ENCODE data around the gene GRID2. TPM values are rescaled to one million over a fixed set of nuclear protein-coding genes. Genes with fewer than 3 reads are reported as not detected.

Gene GRID2
- total and polyA plus RNA-seq, 5 experiments from 2014 or later = not detected

DNA sequence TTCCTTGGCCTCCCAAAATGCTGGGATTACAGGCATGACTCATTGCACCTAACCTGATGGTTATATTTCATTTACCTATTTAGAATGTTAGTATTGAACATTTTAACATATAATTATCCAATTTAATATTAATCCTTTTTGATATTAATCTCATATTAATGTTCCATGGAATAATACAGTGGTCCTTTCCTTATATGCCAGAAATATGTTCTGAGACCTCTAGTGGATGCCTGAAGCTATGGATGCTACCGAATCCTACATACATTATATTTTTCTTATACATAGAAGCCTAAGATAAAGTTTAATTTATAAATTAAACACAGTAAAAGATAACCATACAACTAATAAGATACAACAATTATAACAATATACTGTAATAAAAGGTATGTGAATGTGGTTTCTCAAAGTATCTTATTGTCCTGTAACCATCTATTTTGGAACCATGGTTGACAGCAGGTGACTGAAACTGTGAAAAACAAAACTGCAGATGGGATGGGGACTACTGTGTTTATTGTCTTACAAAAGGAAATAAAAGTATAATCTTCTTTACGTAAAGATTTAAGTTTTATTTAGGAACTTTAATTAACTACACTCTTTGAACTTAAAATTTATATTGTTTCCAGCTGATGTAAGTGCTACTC lies 431.4 kb downstream of the GRID2 start:
- Mint-ChIP-seq H3K27ac (no peak overlapping the region), H3K27me3 (no peaks in the 10 kb centered on the region), H3K4me3 (no peak overlapping the region), H3K36me3 (no peaks in the 10 kb centered on the region), H3K9me3 (peaks cover 0 to 7% (median 0%) of the 10 kb centered on the region in 9 donors), H3K4me1 (no peaks in the 10 kb centered on the region)
- DNase-seq (no peak), ATAC-seq (no peak)
- POLR2A ChIA-PET = no interaction called here

DNA sequence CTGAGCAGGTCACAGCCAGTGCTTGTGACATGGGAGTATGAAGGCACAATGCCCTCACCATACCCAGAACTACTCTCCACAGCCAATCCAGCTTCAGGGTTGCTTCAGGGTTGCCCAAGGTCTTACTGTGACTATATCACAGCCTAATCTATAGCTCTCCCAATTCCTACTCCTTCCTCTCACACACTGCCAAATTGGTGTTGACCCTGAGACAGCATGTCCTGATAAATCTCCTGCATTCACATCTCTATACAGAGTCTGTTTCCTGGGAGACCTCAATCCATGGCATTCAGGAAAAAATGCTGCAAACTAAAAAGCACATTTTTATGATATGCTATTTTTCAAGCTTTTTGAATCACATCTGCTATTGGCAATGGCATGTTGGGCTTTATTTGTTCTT lies 456.7 kb downstream of the GRID2 start:
- H3K27me3 Mint-ChIP-seq = no peaks in the 10 kb centered on the region
- ATAC-seq (no peak), DNase-seq (no peak)
- H3K27ac Mint-ChIP-seq = no peak overlapping the region
- H3K4me3 Mint-ChIP-seq = no peak overlapping the region
- no peaks in the 10 kb centered on the region for H3K4me1 Mint-ChIP-seq
- POLR2A ChIA-PET = no interaction called here
- peaks cover 0 to 8% (median 4%) of the 10 kb centered on the region in 9 donors for H3K9me3 Mint-ChIP-seq
- peaks cover 0 to 5% (median 0%) of the 10 kb centered on the region in 3 donors for H3K36me3 Mint-ChIP-seq

DNA sequence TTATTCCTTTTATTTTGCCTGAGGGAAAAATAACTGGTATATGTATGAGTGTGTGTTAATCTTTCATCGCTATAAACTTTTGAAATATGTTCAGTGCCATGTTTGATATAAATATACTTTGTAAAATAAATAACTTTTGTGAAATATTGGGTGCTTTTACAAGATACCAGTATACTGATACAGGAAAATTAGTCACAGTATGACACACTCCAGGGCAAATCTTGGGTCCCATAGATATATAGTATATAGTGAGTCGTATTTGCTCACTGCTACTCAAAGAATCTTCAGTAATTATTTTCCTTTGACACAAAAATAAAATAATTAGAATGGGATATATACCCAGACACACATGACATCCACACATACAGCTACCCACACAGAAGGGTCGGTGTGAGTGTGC lies 472.3 kb downstream of the GRID2 start:
- POLR2A ChIA-PET = no interaction called here
- DNase-seq (no peak), ATAC-seq (no peak)
- H3K4me1 Mint-ChIP-seq = no peaks in the 10 kb centered on the region
- H3K9me3 Mint-ChIP-seq = peaks cover 0 to 16% (median 3%) of the 10 kb centered on the region in 9 donors
- no peaks in the 10 kb centered on the region for H3K27me3 Mint-ChIP-seq
- H3K36me3 Mint-ChIP-seq = no peaks in the 10 kb centered on the region
- no peak overlapping the region for H3K4me3 Mint-ChIP-seq
- H3K27ac Mint-ChIP-seq = no peak overlapping the region

DNA sequence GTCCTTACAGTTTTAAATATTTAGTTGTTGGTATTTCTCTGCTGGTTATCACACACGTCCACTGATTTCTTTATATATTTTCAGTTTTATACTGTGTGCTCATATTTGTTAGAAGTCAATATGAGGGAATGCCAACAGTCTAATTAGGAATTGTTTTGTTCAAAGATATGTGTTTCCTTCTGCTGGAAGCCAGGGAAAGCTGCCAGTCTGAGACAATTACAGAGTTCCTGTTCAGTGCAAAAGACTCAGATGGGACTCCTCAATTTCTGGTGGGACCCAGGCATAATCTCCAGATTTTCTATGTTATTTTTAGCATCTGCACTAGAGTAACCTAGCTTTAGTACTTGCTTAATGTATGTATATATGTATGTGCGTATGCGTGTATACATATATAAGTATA lies 486.0 kb downstream of the GRID2 start:
- Mint-ChIP-seq H3K4me1 (no peaks in the 10 kb centered on the region), H3K27me3 (no peaks in the 10 kb centered on the region), H3K27ac (no peak overlapping the region), H3K4me3 (no peak overlapping the region), H3K36me3 (no peaks in the 10 kb centered on the region), H3K9me3 (peaks cover 0 to 34% (median 0%) of the 10 kb centered on the region in 9 donors)
- DNase-seq (no peak), ATAC-seq (no peak)
- POLR2A ChIA-PET = no interaction called here

DNA sequence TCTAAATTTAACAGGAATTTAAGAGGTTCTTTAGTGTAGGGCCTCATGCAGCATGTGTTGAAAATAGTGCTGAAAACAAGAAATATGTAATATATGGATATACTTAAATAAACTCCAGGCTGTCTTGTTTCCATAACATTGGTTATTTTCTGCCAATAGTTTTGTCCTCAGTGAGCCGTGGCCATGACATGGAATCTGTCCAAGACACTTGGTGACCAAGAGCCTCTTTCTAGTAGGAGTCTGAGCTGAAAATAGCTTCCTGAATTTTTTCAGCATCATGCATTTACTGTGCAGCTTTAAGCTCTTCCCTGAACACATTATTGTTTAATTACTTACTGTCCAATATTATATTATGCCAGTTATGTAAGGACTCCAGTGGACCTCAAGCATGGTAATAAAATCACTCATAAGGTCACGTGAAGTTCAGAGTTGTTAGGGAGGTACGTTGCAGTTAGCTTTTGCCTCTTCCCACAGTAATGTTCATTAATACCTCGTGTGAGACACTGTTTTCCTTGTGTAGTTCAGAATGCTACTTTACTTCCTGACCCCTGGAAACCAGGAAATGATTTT lies 488.2 kb downstream of the GRID2 start:
- H3K4me1 Mint-ChIP-seq = no peaks in the 10 kb centered on the region
- DNase-seq (no peak), ATAC-seq (no peak)
- no peak overlapping the region for H3K4me3 Mint-ChIP-seq
- H3K9me3 Mint-ChIP-seq = peaks cover 0 to 45% (median 4%) of the 10 kb centered on the region in 9 donors
- no peaks in the 10 kb centered on the region for H3K36me3 Mint-ChIP-seq
- POLR2A ChIA-PET = no interaction called here
- H3K27me3 Mint-ChIP-seq = no peaks in the 10 kb centered on the region
- H3K27ac Mint-ChIP-seq = no peak overlapping the region

DNA sequence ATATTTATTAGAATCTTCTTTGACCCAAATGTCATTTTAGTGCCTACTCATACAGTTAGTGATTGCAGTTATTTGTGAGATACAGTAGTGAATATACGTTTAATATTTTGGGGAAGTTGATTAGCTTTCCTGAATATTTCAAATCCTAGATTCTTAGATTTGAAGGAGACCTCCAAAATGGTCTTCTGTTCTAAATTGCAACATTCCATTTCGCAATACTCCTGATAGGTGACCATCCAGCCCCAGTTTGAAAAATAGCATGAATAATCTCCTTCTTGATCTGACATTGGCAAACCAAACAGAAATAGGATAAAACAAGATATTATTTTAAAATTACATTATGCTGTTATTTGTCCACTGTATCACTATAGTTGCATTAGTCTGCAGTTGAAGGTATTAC lies 505.6 kb downstream of the GRID2 start:
- H3K4me1 Mint-ChIP-seq = no peaks in the 10 kb centered on the region
- H3K27me3 Mint-ChIP-seq = no peaks in the 10 kb centered on the region
- H3K36me3 Mint-ChIP-seq = no peaks in the 10 kb centered on the region
- ATAC-seq (no peak), DNase-seq (no peak)
- no peak overlapping the region for H3K27ac Mint-ChIP-seq
- POLR2A ChIA-PET = no interaction called here
- H3K9me3 Mint-ChIP-seq = peaks cover 0 to 4% (median 0%) of the 10 kb centered on the region in 9 donors
- no peak overlapping the region for H3K4me3 Mint-ChIP-seq

DNA sequence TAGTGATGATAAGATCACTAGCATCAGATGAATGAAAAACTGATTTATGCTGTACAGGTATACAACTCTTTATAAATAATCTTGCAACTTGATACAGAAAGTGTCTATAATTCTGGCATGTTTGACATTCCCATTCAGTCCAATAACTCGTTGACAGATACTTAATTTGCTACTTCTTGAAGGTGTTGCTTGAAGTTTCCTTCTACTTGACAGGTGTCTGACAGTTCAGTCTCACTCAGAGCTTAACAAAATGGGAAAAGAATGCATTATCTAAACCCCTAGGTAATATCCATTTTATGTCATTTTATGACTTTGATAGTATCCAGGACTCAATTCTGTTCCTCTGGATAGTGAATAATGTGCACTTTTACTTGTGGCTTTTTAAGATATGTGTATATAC lies 508.9 kb downstream of the GRID2 start:
- no peaks in the 10 kb centered on the region for H3K36me3 Mint-ChIP-seq
- no peaks in the 10 kb centered on the region for H3K27me3 Mint-ChIP-seq
- no peak overlapping the region for H3K4me3 Mint-ChIP-seq
- no peak overlapping the region for H3K27ac Mint-ChIP-seq
- H3K4me1 Mint-ChIP-seq = no peaks in the 10 kb centered on the region
- POLR2A ChIA-PET = no interaction called here
- no peak for DNase-seq
- no peak for ATAC-seq
- peaks cover 0 to 2% (median 0%) of the 10 kb centered on the region in 9 donors for H3K9me3 Mint-ChIP-seq

DNA sequence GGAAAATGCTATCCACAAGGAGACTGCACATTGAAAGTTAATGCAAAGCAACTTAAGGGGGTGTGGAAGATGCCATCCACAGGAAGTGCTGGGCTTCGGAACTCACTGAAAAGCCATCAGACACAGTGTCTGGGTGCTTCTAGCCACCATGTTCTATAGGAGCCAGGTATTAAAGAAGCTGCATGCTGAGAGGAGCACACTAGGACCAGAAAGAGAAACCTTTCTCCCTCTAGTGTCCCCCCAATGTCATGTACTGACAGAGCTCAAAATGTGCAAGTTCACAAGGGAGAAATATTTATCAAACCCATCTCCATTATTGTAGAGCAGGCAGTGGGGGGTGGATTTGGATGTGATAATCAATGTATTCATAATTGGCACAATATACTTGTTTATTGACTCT lies 510.9 kb downstream of the GRID2 start:
- no peak for ATAC-seq
- no peak for DNase-seq
- Mint-ChIP-seq H3K27ac (no peak overlapping the region), H3K36me3 (no peaks in the 10 kb centered on the region), H3K4me1 (no peaks in the 10 kb centered on the region), H3K4me3 (no peak overlapping the region), H3K9me3 (peaks cover 0 to 2% (median 0%) of the 10 kb centered on the region in 9 donors), H3K27me3 (no peaks in the 10 kb centered on the region)
- POLR2A ChIA-PET = no interaction called here

DNA sequence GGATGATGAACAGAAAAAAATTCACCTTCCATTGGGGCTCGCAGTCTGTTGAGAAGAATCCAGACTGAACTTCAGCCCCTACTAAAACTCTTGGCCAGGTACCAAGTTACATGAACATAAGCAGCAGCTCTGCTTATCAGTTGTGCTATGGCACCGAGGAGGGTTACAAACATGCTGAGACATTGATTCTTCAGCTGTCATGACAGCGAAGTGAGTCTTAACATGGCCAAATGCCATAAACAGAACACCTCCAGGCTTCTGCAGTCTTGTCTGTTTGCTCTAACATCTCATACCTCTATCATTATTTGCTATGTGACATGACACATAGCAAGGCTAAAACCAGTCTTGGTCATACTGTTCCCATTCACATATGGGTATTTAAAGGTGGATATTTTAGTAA lies 521.5 kb downstream of the GRID2 start:
- no peak for ATAC-seq
- Mint-ChIP-seq H3K27me3 (no peaks in the 10 kb centered on the region), H3K4me1 (no peaks in the 10 kb centered on the region), H3K36me3 (no peaks in the 10 kb centered on the region), H3K4me3 (no peak overlapping the region), H3K9me3 (peaks cover 0 to 10% (median 1%) of the 10 kb centered on the region in 9 donors), H3K27ac (no peak overlapping the region)
- DNase-seq = no peak
- POLR2A ChIA-PET = no interaction called here

DNA sequence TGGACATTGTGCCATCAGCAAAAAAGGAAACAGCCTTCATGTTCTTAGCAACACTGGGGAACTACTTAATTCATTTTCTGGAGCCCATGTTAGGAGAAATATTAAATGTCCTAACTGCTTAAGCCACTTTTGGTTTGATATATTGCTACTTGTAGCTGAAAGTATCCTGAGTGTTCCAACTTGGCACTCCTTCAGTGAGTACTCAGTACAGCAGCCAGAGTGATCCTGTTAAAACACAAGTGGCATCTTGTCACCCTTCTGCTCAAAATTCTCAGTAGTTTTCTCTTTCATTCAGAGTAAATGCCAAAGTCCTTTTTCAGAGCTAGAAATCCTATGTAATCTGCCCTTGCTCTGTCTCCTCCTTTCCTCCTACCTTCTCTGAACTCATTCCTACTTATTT lies 522.0 kb downstream of the GRID2 start:
- Mint-ChIP-seq H3K27ac (no peak overlapping the region), H3K4me3 (no peak overlapping the region), H3K36me3 (no peaks in the 10 kb centered on the region), H3K9me3 (peaks cover 0 to 10% (median 2%) of the 10 kb centered on the region in 9 donors), H3K27me3 (no peaks in the 10 kb centered on the region), H3K4me1 (no peaks in the 10 kb centered on the region)
- DNase-seq (no peak), ATAC-seq (no peak)
- POLR2A ChIA-PET = no interaction called here

DNA sequence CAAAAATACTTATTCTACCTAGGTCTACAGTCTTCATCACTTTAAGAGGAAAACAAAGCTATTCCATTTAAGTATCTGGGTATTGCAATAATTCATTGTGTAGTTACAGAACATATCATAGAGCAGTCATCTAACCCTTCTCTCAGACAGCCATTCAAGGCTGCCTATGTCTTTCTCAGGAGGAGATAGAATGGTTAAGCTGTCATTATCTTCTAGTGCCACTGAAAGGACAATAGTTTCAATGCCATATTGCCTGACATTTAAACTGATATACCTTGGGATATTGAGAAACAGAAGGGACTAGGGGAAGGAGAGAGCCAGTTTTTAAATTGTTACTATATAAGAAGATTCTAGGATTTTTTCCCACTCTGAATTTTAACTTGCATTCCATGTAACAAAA lies 527.0 kb downstream of the GRID2 start:
- H3K4me1 Mint-ChIP-seq = no peaks in the 10 kb centered on the region
- no peaks in the 10 kb centered on the region for H3K27me3 Mint-ChIP-seq
- ATAC-seq = no peak
- no peak overlapping the region for H3K4me3 Mint-ChIP-seq
- no peaks in the 10 kb centered on the region for H3K36me3 Mint-ChIP-seq
- H3K9me3 Mint-ChIP-seq = peaks cover 0 to 10% (median 3%) of the 10 kb centered on the region in 9 donors
- POLR2A ChIA-PET = no interaction called here
- no peak for DNase-seq
- H3K27ac Mint-ChIP-seq = no peak overlapping the region

DNA sequence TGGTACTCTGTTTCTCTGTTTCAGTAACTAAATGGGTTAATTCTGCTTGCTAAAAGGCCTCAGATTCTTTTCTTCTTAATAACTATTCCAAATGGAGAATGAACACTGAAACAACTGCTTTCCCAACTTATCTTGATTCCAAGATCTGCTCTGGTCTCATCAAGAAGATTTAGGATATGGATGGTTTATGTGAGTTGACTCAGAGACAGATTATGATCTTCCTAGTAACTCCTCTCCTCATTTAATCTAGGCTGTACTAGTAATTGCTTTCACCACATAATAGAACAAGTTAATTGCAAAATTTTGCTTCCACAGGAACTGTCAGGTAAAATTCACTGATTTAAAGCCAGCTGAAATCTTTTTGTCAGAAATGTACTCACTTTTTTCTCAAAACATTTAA lies 537.1 kb downstream of the GRID2 start:
- Mint-ChIP-seq H3K4me1 (no peaks in the 10 kb centered on the region), H3K9me3 (peaks cover 0 to 18% (median 3%) of the 10 kb centered on the region in 9 donors), H3K27ac (no peak overlapping the region), H3K27me3 (no peaks in the 10 kb centered on the region), H3K36me3 (no peaks in the 10 kb centered on the region), H3K4me3 (no peak overlapping the region)
- DNase-seq (no peak), ATAC-seq (no peak)
- POLR2A ChIA-PET = no interaction called here

DNA sequence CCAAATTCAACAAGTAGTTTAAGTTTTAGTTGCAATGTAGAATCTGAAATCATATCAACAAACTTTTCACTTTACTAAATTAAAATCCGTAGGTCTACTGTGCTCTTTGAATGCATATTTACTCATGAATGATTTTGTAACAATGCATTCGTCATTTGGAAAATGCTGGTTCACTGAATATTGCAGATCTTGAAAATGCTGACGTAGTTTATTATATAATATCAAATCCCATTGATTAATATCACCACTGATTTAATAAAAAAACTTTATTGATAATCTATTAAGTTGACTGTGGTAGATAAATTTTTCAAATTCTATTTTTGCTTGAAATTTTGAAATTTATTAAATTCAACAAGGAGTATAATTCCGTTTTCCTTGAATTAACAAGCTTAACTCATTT lies 540.0 kb downstream of the GRID2 start:
- Mint-ChIP-seq H3K36me3 (no peaks in the 10 kb centered on the region), H3K4me1 (no peaks in the 10 kb centered on the region), H3K27ac (no peak overlapping the region), H3K4me3 (no peak overlapping the region), H3K9me3 (peaks cover 2 to 36% (median 8%) of the 10 kb centered on the region in 9 donors), H3K27me3 (no peaks in the 10 kb centered on the region)
- POLR2A ChIA-PET = no interaction called here
- DNase-seq (no peak), ATAC-seq (no peak)

DNA sequence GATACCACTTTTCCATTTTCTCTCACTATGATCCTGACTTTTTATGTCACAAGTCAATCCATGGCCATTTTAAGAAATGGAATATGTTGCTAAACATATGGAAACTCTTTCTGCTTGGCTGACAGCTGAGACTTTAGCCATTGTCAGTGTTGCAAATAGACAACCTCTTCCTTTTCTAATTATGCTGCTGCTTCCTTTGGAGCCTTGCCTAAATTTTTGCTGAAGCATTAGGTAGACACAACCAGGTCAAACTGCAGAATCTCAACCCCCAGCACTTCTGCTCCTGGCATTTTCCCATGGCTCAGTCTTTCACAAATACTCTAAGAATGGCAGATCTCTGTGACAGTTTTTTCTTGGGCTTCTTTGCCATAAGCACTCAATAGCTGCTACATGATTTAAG lies 543.3 kb downstream of the GRID2 start:
- POLR2A ChIA-PET = no interaction called here
- ATAC-seq (no peak), DNase-seq (no peak)
- H3K9me3 Mint-ChIP-seq = peaks cover 2 to 36% (median 8%) of the 10 kb centered on the region in 9 donors
- H3K4me1 Mint-ChIP-seq = no peaks in the 10 kb centered on the region
- no peaks in the 10 kb centered on the region for H3K36me3 Mint-ChIP-seq
- no peaks in the 10 kb centered on the region for H3K27me3 Mint-ChIP-seq
- H3K4me3 Mint-ChIP-seq = no peak overlapping the region
- H3K27ac Mint-ChIP-seq = no peak overlapping the region

Measured in naive thymus-derived CD8-positive, alpha-beta T cell (primary cell).